Measurements from ENCODE around the gene PGR. TPM values are rescaled to one million over a fixed set of nuclear protein-coding genes. Genes with fewer than 3 reads are reported as not detected.

The PGR gene
- total and polyA plus RNA-seq, 11 donors = 1.4 to 13.9 (median 10.6) TPM

DNA sequence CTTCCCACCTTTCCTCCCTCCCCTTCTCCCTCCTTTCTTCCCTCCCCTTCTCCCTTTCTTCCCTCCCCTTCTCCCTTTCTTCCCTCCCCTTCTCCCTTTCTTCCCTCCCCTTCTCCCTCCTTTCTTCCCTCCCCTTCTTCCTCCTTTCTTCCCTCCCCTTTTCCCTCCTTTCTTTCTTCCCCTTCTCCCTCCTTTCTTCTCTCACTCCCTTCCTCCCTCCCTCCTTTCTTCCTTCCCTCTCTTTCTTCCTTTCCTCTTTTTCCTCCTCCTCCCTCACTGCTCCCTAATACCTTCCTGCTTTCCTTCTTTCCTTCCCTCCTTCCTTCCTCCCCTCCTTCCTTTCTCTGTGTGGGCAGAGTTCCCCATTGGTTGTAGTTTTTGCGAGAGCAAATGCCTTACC, 76.1 kb downstream of the PGR start:
- DNase-seq (no peak), ATAC-seq (no peak)
- H3K36me3 ChIP-seq = no peaks in the 10 kb centered on the region
- no peak for TF ChIP-seq CTCF (IDR thresholded peaks at IDR 0.05)
- no peak for TF ChIP-seq POLR2A (IDR thresholded peaks at IDR 0.05)
- intact Hi-C loops (cut with DNase I) = no loop called here
- no peak overlapping the region for H3K27ac ChIP-seq
- no peak overlapping the region for H3K4me3 ChIP-seq
- H3K4me1 ChIP-seq = peaks cover 0 to 6% (median 0%) of the 10 kb centered on the region in 12 donors
- H3K9me3 ChIP-seq = no peaks in the 10 kb centered on the region
- 84 to 98% (median 87%) methylated on average over 1 of the region's 1 CpG for WGBS, 4 donors
- no peaks in the 10 kb centered on the region for H3K27me3 ChIP-seq

- DNase-seq (no peak), ATAC-seq (no peak)
- Histone ChIP-seq H3K4me3 (no peak overlapping the region), H3K27me3 (no peaks in the 10 kb centered on the region), H3K27ac (no peak overlapping the region), H3K4me1 (peaks cover 0 to under 1% (median 0%) of the 10 kb centered on the region in 12 donors), H3K36me3 (no peaks in the 10 kb centered on the region), H3K9me3 (no peaks in the 10 kb centered on the region)
- WGBS, 4 donors = 72 to 86% (median 74%) methylated on average over 2 of the region's 2 CpGs
- TF ChIP-seq CTCF (IDR thresholded peaks at IDR 0.05) (no peak), POLR2A (IDR thresholded peaks at IDR 0.05) (no peak)
- intact Hi-C loops (cut with DNase I) = no loop called here
Observed at GRCh38 chr11:101051677-101052076, 77.9 kb downstream of the PGR start.

DNA sequence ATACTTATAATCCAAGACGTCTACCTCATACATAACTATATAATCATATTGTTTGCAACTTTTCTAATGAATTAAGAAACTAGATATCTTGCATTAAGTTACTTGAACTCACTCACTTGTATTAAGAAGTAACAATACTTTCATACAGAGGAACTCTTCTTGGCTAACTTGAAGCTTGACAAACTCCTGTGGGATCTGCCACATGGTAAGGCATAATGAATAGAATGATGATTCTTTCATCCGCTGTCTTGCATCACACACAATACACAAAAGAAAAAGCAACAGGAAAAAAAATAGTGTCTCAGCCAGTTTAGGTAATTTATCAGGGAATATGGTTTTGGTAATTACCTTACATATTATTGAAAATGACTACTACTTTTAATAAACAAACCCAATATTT, 79.8 kb downstream of the PGR start:
- Histone ChIP-seq H3K36me3 (no peaks in the 10 kb centered on the region), H3K27me3 (no peaks in the 10 kb centered on the region), H3K27ac (no peak overlapping the region), H3K9me3 (no peaks in the 10 kb centered on the region), H3K4me3 (no peak overlapping the region), H3K4me1 (no peaks in the 10 kb centered on the region)
- ATAC-seq (no peak), DNase-seq (no peak)
- intact Hi-C loops (cut with DNase I) = no loop called here
- TF ChIP-seq CTCF (IDR thresholded peaks at IDR 0.05) (no peak), POLR2A (IDR thresholded peaks at IDR 0.05) (no peak)
- 75 to 83% (median 81%) methylated on average over 2 of the region's 2 CpGs for WGBS, 4 donors

DNA sequence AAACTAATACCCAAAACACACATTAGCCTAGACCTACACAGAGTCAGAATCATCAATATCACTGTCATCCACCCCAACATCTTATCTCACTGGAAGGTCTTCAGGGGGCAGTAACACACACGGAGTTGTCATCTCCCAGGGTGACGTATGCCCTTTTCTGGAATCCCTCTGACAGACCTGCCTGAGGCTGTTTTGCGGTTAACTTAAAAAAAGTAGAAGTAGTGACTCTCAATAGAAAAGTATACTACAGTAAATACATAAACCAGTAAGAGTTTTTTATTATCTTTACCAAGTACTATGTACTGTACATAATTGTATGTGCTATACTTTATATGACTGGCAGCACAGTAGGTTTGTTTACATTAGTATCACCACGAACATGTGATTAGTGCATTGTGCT, 80.5 kb downstream of the PGR start:
- ATAC-seq (no peak), DNase-seq (no peak)
- H3K27ac ChIP-seq = no peak overlapping the region
- TF ChIP-seq CTCF (IDR thresholded peaks at IDR 0.05) (no peak), POLR2A (IDR thresholded peaks at IDR 0.05) (no peak)
- WGBS, 4 donors = 63 to 69% (median 67%) methylated on average over 4 of the region's 4 CpGs
- H3K4me3 ChIP-seq = no peak overlapping the region
- H3K4me1 ChIP-seq = no peaks in the 10 kb centered on the region
- intact Hi-C loops (cut with DNase I) = no loop called here
- no peaks in the 10 kb centered on the region for H3K36me3 ChIP-seq
- no peaks in the 10 kb centered on the region for H3K27me3 ChIP-seq
- no peaks in the 10 kb centered on the region for H3K9me3 ChIP-seq
